AG08395 (cell line): ENCODE results near the gene CITED1.
A peak's percentile ranks its signal among the peaks of the same experiment; 100 is the strongest.

ENCODE experiments used
- DNase-seq: peaks from one replicate; pipeline ENCODE4 v3.0.0; 2012; ENCODE audit warnings: mixed read lengths, low spot score

CITED1 gene

GRCh38 chrX:72308566-72309296, 3.0 kb upstream of the CITED1 start:
- DNase-seq, result peak; percentile 70

- no peak for DNase-seq
Measured at GRCh38 chrX:72308209-72308565, 2.5 kb upstream of the CITED1 start.

- no peak for DNase-seq
Measured at GRCh38 chrX:72307646-72308051, 1.9 kb upstream of the CITED1 start.

GRCh38 chrX:72306851-72307645, 1.3 kb upstream of the CITED1 start:
- peak; percentile 41 for DNase-seq

GRCh38 chrX:72306085-72306801, 529 bp upstream of the CITED1 start:
- DNase-seq, result no peak

- no peak for DNase-seq
Measured at GRCh38 chrX:72304877-72305276, 837 bp downstream of the CITED1 start.

- DNase-seq, result no peak
Measured at GRCh38 chrX:72301781-72302180, 3.9 kb downstream of the CITED1 start.

GRCh38 chrX:72299891-72300630, 5.7 kb downstream of the CITED1 start:
- DNase-seq, result no peak

- DNase-seq, result no peak
Measured at GRCh38 chrX:72297953-72298730, 7.6 kb downstream of the CITED1 start.

GRCh38 chrX:72296991-72297390, 8.7 kb downstream of the CITED1 start:
- no peak for DNase-seq

GRCh38 chrX:72295745-72296144, 10.0 kb downstream of the CITED1 start:
- no peak for DNase-seq

- no peak for DNase-seq
Measured at GRCh38 chrX:72294497-72294896, 11.2 kb downstream of the CITED1 start.

GRCh38 chrX:72282302-72282701, 23.4 kb downstream of the CITED1 start:
- no peak for DNase-seq

GRCh38 chrX:72280321-72280845, 25.3 kb downstream of the CITED1 start:
- DNase-seq, result no peak

- no peak for DNase-seq
Measured at GRCh38 chrX:72276478-72276953, 29.2 kb downstream of the CITED1 start.

GRCh38 chrX:72274526-72274925, 31.2 kb downstream of the CITED1 start:
- DNase-seq, result no peak

- no peak for DNase-seq
Measured at GRCh38 chrX:72273718-72274117, 32.0 kb downstream of the CITED1 start.

GRCh38 chrX:72272868-72273267, 32.8 kb downstream of the CITED1 start:
- DNase-seq, result no peak

- DNase-seq, result no peak
Measured at GRCh38 chrX:72271812-72272211, 33.9 kb downstream of the CITED1 start.

GRCh38 chrX:72271091-72271788, 34.5 kb downstream of the CITED1 start:
- no peak for DNase-seq
